ENCODE results near the gene LINS1.

The LINS1 gene

DNA sequence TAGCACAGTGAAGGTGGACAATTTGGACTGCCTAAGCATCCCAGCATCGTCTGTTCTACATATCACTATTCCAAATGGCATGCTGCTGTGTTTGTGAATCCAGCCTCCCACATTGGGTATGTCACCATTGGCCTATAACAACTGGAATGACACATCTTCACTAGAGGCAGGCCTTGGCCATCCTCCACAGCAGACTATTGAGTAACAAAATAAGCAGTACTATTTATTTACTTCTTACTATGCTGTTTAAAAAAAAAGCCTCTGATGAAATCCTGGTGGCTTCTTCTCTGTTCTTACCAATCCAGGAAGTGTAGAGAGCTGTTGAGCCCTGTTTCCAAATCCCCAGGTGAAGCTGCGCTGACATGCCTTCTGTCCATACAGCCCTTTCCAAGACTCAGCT lies 42.7 kb downstream of the LINS1 start:
- H2AFZ ChIP-seq (ENCODE audit: low read length, unreplicated experiment), result no peak overlapping the region
- H3K27me3 ChIP-seq (ENCODE audit: insufficient read depth, low read length), result no peaks in the 10 kb centered on the region
- H3K79me2 ChIP-seq (ENCODE audit: control insufficient read depth, insufficient read depth, low read length, unreplicated experiment), result no peaks in the 10 kb centered on the region
- no peaks in the 10 kb centered on the region for H3K4me1 ChIP-seq (ENCODE audit: control insufficient read depth, insufficient read depth, low read length, unreplicated experiment)
- H3K27ac ChIP-seq (ENCODE audit: low read depth, low read length), result no peak overlapping the region
- H3K36me3 ChIP-seq (ENCODE audit: insufficient read depth, low read length), result no peaks in the 10 kb centered on the region
- no peak overlapping the region for H3K4me3 ChIP-seq (ENCODE audit: low read depth, low read length)

DNA sequence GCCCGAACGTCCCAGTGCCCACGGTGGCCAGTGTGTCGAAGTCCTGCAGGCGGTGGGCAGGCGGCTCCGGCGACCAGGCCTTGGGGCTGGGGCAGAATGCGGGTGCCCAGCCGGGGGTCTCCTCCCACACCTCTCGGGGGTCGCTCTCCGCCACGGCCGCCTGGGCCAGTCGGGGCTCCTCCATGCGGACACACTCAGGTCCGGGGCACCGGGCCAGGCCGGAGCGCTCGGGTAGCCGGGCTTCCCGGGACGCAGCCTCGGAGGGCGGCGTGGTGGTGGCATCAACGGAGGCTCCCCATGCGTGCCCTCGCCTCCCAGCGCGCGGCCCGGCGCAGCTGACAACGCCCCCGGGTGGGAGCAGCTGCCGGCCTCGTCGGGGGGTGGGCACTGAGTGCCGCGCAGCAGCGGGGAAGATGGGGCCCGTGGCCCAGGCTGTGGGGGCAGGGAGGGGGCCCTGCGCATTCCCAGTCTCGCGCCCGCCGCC lies 43.2 kb downstream of the LINS1 start:
- no peaks in the 10 kb centered on the region for H3K79me2 ChIP-seq (ENCODE audit: control insufficient read depth, insufficient read depth, low read length, unreplicated experiment)
- H3K4me1 ChIP-seq (ENCODE audit: control insufficient read depth, insufficient read depth, low read length, unreplicated experiment), result no peaks in the 10 kb centered on the region
- H3K27me3 ChIP-seq (ENCODE audit: insufficient read depth, low read length), result no peaks in the 10 kb centered on the region
- H2AFZ ChIP-seq (ENCODE audit: low read length, unreplicated experiment), result no peak overlapping the region
- no peak overlapping the region for H3K4me3 ChIP-seq (ENCODE audit: low read depth, low read length)
- no peaks in the 10 kb centered on the region for H3K36me3 ChIP-seq (ENCODE audit: insufficient read depth, low read length)
- H3K27ac ChIP-seq (ENCODE audit: low read depth, low read length), result no peak overlapping the region

DNA sequence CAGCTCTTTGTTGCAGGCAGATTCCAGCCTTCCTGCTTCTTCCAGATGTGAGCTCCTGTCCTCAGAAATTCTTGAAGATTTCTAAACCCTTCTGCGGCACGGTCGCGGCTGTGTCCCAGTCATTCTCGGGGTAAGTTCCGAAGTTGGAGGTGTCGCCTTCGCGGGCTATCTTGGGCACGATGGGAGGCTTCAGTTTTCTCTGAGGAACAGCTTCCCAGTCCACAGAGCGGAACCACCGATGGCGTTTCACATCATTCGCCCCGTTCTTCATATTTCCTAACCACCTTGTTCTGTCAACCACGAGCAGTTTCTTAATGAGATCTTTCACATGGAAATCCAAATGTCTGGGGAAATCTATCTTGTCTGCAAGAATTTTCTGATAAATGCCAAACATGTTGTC lies 48.5 kb downstream of the LINS1 start:
- H3K36me3 ChIP-seq (ENCODE audit: insufficient read depth, low read length), result no peaks in the 10 kb centered on the region
- H3K4me1 ChIP-seq (ENCODE audit: control insufficient read depth, insufficient read depth, low read length, unreplicated experiment), result no peaks in the 10 kb centered on the region
- H2AFZ ChIP-seq (ENCODE audit: low read length, unreplicated experiment), result no peak overlapping the region
- H3K4me3 ChIP-seq (ENCODE audit: low read depth, low read length), result no peak overlapping the region
- H3K27ac ChIP-seq (ENCODE audit: low read depth, low read length), result no peak overlapping the region
- no peaks in the 10 kb centered on the region for H3K27me3 ChIP-seq (ENCODE audit: insufficient read depth, low read length)
- no peaks in the 10 kb centered on the region for H3K79me2 ChIP-seq (ENCODE audit: control insufficient read depth, insufficient read depth, low read length, unreplicated experiment)

DNA sequence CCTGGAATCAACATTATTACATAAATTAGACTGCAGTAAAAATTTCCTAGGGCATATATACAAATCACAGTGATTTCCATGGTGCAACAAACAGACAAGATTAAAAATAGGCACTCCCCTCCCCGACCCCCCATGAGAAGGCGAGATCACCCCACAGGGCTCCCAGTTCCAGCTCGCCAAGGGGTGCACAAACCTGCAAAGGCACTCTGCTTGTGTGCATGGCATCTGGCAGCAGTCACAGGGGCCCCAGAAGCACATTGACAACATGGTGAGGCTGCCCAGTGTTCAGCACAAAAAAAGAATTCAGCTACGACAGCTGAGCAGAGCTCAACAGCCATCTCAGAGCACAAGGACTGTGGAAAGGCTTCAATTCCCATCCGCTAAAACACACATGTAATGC lies 54.0 kb downstream of the LINS1 start:
- Histone ChIP-seq H3K27ac (ENCODE audit: low read depth, low read length) (no peak overlapping the region), H3K79me2 (ENCODE audit: control insufficient read depth, insufficient read depth, low read length, unreplicated experiment) (no peaks in the 10 kb centered on the region), H2AFZ (ENCODE audit: low read length, unreplicated experiment) (no peak overlapping the region), H3K27me3 (ENCODE audit: insufficient read depth, low read length) (no peaks in the 10 kb centered on the region), H3K36me3 (ENCODE audit: insufficient read depth, low read length) (no peaks in the 10 kb centered on the region), H3K4me1 (ENCODE audit: control insufficient read depth, insufficient read depth, low read length, unreplicated experiment) (no peaks in the 10 kb centered on the region), H3K4me3 (ENCODE audit: low read depth, low read length) (no peak overlapping the region)

DNA sequence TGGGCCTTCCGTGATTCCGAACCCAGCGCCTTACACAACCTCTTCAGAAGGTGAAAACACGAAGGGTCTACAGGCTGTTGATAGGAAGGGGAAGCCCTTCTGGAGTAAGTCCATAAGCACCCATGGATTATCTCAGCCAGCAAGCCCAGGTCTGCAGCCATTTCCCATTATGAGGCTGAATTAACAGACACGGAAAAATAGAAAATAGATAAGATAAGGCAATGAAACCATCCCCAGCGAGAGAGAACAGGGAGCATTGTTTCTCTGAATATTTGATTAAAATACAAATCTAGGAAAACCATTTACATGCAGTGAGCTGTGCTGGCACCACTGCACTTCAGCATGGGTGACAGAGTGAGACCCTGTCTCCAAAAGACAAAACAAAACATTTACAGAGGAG lies 57.0 kb downstream of the LINS1 start:
- Histone ChIP-seq H3K79me2 (ENCODE audit: control insufficient read depth, insufficient read depth, low read length, unreplicated experiment) (no peaks in the 10 kb centered on the region), H2AFZ (ENCODE audit: low read length, unreplicated experiment) (no peak overlapping the region), H3K27me3 (ENCODE audit: insufficient read depth, low read length) (no peaks in the 10 kb centered on the region), H3K36me3 (ENCODE audit: insufficient read depth, low read length) (no peaks in the 10 kb centered on the region), H3K27ac (ENCODE audit: low read depth, low read length) (no peak overlapping the region), H3K4me3 (ENCODE audit: low read depth, low read length) (no peak overlapping the region), H3K4me1 (ENCODE audit: control insufficient read depth, insufficient read depth, low read length, unreplicated experiment) (no peaks in the 10 kb centered on the region)

DNA sequence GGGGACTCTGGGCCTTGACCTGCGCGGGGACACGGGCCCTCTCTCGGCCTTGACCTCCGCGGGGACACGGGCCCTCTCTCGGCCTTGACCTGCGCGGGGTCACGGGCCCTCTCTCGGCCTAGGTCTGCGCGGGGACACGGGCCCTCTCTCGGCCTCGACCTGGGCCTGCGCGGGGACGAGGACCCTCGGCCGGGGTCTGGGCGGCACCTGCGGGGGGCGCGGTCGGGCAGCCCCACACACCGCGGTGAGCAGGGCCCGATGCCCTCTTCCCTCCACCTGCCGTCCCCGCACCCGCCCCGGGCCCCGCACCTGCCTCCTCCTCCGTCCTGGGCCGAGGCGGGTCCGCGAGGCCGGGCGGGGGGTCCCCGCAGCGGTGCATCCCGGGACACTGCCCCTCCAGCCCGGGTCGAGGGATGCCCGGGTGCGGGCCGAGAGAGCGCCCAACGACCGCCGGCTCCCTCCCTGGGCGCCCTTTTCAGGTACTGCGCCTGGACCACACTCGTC lies 57.6 kb downstream of the LINS1 start:
- Histone ChIP-seq H3K4me1 (ENCODE audit: control insufficient read depth, insufficient read depth, low read length, unreplicated experiment) (no peaks in the 10 kb centered on the region), H3K4me3 (ENCODE audit: low read depth, low read length) (no peak overlapping the region), H2AFZ (ENCODE audit: low read length, unreplicated experiment) (no peak overlapping the region), H3K79me2 (ENCODE audit: control insufficient read depth, insufficient read depth, low read length, unreplicated experiment) (no peaks in the 10 kb centered on the region), H3K27me3 (ENCODE audit: insufficient read depth, low read length) (no peaks in the 10 kb centered on the region), H3K36me3 (ENCODE audit: insufficient read depth, low read length) (no peaks in the 10 kb centered on the region), H3K27ac (ENCODE audit: low read depth, low read length) (no peak overlapping the region)

DNA sequence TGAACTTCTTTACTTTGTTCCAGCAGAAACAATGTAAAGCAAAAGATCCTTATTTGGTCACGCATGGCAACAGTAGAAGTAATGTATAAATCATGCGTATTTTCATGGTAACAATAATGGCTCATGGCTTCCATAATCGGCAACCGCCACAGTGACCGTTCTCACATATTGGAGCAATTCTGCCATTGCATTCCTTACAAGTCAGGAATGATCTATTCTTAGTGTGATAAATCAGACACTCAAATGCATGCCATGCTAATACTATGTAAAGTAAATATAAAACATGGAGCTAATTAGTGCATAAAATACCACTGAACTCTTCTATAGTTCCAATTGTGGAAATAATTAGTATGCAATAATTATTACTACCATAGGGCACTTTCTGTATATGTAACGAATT lies 59.7 kb downstream of the LINS1 start:
- Histone ChIP-seq H3K27ac (ENCODE audit: low read depth, low read length) (no peak overlapping the region), H3K4me3 (ENCODE audit: low read depth, low read length) (no peak overlapping the region), H3K36me3 (ENCODE audit: insufficient read depth, low read length) (no peaks in the 10 kb centered on the region), H2AFZ (ENCODE audit: low read length, unreplicated experiment) (no peak overlapping the region), H3K27me3 (ENCODE audit: insufficient read depth, low read length) (no peaks in the 10 kb centered on the region), H3K4me1 (ENCODE audit: control insufficient read depth, insufficient read depth, low read length, unreplicated experiment) (no peaks in the 10 kb centered on the region), H3K79me2 (ENCODE audit: control insufficient read depth, insufficient read depth, low read length, unreplicated experiment) (no peaks in the 10 kb centered on the region)

DNA sequence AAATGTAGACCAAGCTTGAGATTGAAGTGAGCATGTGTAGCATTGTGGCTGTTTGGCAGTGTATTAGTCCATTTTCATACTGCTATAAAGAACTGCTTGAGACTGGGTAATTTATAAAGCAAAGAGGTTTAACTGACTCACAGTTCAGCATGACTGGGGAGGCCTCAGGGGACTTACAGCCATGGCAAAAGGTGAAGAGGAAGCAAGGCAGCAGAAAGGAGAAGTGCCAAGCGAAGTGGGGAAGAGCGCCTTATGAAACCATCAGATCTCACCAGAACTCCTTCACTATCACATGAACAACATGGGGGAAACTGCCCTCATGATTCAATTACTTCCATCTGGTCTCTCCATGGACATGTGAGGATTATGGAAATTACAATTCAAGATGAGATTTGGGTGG lies 64.7 kb downstream of the LINS1 start:
- H3K4me1 ChIP-seq (ENCODE audit: control insufficient read depth, insufficient read depth, low read length, unreplicated experiment), result no peaks in the 10 kb centered on the region
- no peak overlapping the region for H3K27ac ChIP-seq (ENCODE audit: low read depth, low read length)
- H3K79me2 ChIP-seq (ENCODE audit: control insufficient read depth, insufficient read depth, low read length, unreplicated experiment), result no peaks in the 10 kb centered on the region
- H2AFZ ChIP-seq (ENCODE audit: low read length, unreplicated experiment), result no peak overlapping the region
- H3K27me3 ChIP-seq (ENCODE audit: insufficient read depth, low read length), result 0 out of 2 replicates have a peak, but pooled peaks cover 5% of the 10 kb centered on the region
- H3K4me3 ChIP-seq (ENCODE audit: low read depth, low read length), result no peak overlapping the region
- no peaks in the 10 kb centered on the region for H3K36me3 ChIP-seq (ENCODE audit: insufficient read depth, low read length)

DNA sequence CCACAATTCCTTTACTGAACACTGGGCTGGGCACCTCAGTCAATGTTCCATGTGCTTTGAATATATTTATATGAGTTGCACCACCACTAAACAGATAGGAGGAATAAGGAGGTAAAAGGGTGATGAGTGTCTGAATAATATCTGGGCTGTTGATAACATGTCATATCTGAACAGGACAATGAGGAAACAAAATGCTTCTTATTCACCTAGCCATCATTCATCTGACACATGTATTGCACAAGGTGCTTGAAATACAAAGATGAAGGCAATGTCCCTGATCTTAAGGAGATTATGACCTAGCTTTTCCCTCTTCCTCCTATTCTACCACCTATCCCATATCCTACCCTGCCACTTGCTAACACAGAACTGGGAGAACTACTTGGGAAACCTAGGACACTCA lies 65.3 kb downstream of the LINS1 start:
- Histone ChIP-seq H3K27ac (ENCODE audit: low read depth, low read length) (no peak overlapping the region), H3K36me3 (ENCODE audit: insufficient read depth, low read length) (no peaks in the 10 kb centered on the region), H3K27me3 (ENCODE audit: insufficient read depth, low read length) (peaks cover 11% of the 10 kb centered on the region; the same call in 1 of the 2 replicates), H2AFZ (ENCODE audit: low read length, unreplicated experiment) (no peak overlapping the region), H3K4me1 (ENCODE audit: control insufficient read depth, insufficient read depth, low read length, unreplicated experiment) (no peaks in the 10 kb centered on the region), H3K79me2 (ENCODE audit: control insufficient read depth, insufficient read depth, low read length, unreplicated experiment) (no peaks in the 10 kb centered on the region), H3K4me3 (ENCODE audit: low read depth, low read length) (no peak overlapping the region)

DNA sequence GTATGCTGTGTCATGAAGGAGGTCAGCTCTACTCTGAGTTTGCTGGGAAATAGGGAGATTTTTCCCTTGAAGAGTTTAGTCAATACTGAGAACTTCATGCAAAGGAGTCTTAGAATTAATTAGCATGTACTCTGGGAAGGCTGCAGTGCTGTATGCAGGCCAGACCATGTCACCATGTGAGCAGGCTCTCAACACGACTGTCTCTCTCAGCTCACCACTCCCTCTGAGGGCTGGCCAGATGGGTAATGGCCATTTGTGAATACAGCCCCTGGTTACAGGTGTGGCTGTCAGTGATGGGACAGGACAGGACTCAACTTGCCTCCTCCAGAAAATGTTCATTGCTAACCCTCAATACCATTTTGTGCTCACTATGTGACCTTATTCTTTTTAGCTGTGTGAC lies 68.1 kb downstream of the LINS1 start:
- H3K27ac ChIP-seq (ENCODE audit: low read depth, low read length), result no peak overlapping the region
- no peaks in the 10 kb centered on the region for H3K79me2 ChIP-seq (ENCODE audit: control insufficient read depth, insufficient read depth, low read length, unreplicated experiment)
- no peaks in the 10 kb centered on the region for H3K4me1 ChIP-seq (ENCODE audit: control insufficient read depth, insufficient read depth, low read length, unreplicated experiment)
- peaks cover 33% of the 10 kb centered on the region for H3K27me3 ChIP-seq (ENCODE audit: insufficient read depth, low read length)
- H3K4me3 ChIP-seq (ENCODE audit: low read depth, low read length), result no peak overlapping the region
- H2AFZ ChIP-seq (ENCODE audit: low read length, unreplicated experiment), result no peak overlapping the region
- no peaks in the 10 kb centered on the region for H3K36me3 ChIP-seq (ENCODE audit: insufficient read depth, low read length)

DNA sequence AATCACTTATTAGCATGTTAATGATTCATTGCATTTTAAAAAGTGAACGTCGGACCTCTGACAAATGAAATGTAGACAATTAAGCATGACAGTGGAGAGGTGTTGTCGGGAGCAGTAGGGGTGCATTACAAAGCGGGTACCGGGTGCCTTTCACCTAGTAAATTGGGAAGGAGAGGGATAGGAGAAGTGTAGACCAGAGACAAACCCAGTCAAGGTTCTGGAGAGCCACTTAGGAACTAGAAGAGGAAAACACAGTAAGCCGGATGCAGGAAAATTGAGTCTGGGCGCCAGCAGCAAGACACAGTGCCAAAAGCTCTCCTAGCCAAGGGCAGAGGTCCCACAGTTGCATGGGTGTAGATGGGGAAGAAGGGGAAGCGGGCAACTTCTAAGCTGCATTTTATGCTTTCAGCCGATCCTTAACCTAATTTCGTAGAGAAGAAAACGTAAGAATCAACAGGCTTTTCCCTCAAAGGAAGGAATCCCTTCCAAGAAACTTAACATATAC lies 70.1 kb downstream of the LINS1 start:
- H3K27ac ChIP-seq (ENCODE audit: low read depth, low read length), result no peak overlapping the region
- H3K27me3 ChIP-seq (ENCODE audit: insufficient read depth, low read length), result peaks cover 36% of the 10 kb centered on the region
- H3K79me2 ChIP-seq (ENCODE audit: control insufficient read depth, insufficient read depth, low read length, unreplicated experiment), result no peaks in the 10 kb centered on the region
- no peaks in the 10 kb centered on the region for H3K36me3 ChIP-seq (ENCODE audit: insufficient read depth, low read length)
- no peak overlapping the region for H2AFZ ChIP-seq (ENCODE audit: low read length, unreplicated experiment)
- H3K4me3 ChIP-seq (ENCODE audit: low read depth, low read length), result no peak overlapping the region
- H3K4me1 ChIP-seq (ENCODE audit: control insufficient read depth, insufficient read depth, low read length, unreplicated experiment), result no peaks in the 10 kb centered on the region

All from ACC112 (cell line).